ENCODE results near the gene ADORA1.

ADORA1 gene

DNA sequence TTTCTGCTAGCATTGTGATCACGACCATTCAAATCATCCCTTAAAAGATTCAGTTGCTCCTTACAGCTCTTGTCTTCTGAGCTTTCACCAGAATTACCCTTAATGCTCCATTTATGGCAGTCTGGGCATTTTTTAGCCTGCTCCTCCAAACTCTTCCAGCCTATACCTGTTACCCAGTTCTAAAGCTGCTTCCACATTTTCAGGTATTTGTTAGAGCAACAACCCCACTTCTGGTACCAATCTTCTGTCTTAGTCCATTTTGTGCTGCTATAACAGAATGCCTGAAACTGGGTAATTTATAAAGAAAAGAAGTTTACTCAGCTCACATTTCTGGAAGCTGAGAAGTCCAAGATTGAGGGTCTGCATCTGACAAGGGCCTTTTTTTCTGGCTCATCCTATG is 30.9 kb downstream of the ADORA1 start:
- DNase-seq (ENCODE audit: low spot score): no peak

DNA sequence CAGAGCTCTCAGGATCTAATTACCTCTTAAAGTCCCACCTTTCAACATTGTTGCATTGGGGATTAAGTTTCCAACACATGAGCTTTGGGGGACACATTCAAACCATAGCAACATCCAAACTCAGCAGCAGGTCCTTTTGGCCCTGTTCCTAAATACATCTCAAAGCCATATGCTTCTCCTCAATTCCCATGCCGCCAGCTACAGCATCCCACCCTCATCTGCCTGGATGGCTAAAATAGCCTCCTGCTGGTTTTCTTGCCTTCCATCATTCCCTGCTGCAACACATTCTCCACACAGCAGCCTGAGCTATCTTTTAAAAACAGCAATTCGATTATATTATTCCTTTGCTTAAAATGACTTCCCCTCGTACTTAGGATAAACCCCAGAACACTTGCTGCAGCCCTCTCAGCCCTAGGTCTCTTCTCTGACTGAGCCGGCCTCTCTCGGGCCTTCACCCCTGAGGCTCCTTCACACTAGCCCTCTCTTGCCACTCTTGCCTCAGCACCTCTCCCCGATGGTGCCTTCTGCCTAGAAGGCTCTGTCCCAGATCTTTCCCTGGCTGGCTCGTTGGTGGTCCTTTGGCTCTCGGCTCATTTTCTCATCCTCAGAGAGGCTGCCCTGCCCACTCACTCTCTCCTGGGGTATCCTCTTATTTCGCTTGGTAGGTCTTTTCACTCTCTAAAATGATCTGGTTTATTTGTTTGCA is 31.6 kb downstream of the ADORA1 start:
- DNase-seq (ENCODE audit: low spot score): no peak

DNA sequence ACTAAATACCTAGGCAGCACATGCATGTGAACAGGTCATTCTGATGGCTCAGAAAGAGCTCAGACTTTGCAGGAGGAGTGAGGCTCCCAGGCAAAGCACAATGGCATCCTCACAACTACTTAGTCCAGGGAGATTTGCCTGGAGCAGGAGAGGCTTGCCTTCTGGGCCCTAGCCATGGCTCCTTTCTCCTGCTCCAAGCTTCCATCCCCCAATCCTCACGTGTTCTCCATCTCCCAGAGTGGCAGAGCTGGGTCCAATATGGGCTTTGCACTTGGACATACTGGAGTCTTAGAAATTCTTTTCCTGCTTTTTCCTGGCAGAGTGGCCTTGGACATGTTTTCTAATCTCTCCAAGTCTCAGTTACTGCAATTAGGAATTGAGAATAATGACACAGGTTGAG is 32.3 kb downstream of the ADORA1 start:
- DNase-seq (ENCODE audit: low spot score): no peak

DNA sequence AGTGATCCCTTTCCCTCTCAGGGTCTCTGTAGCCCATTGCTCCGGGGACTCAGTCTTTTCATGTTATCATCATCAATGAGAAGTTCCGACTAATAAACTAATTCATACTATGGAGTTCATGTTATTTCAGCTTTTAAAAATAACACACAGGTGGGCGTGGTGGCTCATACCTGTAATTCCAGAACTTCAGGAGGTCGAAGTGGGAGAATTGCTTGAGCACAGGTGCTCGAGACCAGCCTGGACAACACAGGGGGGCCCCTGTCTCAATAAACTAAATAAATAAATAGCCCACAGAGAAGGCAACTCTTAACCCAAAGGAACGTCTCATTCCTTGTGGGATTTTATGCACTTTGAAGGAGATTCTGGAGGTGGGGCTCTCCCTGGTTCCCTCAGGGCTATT is 33.6 kb downstream of the ADORA1 start:
- no peak for DNase-seq (ENCODE audit: low spot score)

DNA sequence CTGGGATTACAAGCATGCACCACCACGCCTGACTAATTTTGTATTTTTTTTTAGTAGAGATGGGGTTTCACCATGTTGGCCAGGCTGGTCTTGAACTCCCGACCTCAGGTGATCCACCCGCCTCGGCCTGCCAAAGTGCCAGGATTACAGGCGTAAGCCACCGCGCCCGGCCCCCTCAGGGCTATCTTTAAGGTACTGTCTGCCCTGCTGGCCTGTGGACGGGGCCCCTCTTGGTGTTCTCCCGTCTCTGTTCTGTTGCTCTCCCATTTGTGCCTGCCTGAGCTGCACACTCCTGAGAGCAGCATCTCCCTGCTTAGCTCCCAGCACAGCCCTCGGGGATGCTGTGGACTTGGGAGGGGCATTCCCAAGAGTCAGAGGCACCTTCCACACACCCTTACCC is 34.2 kb downstream of the ADORA1 start:
- no peak for DNase-seq (ENCODE audit: low spot score)

DNA sequence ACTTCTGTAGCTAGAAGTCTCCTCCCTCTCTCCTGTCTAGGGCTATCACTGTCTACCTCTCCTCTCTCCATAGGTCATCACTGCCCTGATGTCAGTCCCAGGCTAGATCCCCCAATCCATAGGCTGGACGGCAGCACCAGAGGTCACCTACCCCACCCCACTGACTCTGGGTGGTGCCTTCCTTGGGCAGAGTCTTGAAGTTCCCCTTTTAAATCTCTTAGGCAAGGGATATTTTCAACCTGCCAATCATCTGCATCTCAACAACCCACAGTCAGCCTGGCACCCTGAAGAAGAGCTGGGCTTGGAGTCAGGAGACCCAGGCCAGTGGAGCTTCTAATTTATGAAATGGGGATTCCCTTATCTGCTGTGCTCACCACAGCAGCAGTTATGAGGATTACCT is 34.9 kb downstream of the ADORA1 start:
- DNase-seq (ENCODE audit: low spot score): no peak

DNA sequence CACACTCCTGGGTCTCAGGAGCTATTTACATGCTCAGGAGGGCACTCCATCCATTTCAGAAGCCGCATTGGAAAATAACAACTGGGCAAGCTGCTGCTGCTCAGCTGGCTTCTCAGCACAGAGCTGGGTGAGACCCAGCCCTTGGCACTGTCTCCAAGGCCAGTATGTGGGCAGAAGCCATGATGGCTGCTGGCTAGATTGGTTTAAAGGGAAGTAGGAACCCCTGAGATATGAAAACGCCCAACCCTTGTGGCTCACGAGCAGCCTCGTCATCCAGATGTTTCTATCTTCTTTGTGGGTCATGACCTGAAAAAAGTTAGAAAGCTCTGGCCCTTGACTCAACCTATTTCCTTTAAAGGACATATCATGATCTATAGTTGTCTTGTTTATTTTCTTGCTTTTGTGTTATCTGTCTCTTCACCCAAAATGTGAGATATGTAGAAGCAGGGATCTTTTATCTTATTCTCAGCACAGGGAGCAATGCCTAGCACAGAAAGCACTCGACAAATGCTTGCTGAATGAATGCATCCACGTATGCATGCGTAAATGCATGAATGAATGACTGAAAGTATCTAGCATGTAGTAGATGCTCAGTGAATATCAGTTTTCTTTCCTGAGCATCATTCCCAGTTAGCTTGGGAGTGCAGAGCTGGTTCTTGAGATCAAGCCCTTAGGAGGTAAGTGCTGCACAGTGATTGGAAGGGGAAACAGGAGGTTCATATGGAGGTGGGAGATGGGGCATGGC is 36.5 kb downstream of the ADORA1 start:
- no peak for DNase-seq (ENCODE audit: low spot score)

DNA sequence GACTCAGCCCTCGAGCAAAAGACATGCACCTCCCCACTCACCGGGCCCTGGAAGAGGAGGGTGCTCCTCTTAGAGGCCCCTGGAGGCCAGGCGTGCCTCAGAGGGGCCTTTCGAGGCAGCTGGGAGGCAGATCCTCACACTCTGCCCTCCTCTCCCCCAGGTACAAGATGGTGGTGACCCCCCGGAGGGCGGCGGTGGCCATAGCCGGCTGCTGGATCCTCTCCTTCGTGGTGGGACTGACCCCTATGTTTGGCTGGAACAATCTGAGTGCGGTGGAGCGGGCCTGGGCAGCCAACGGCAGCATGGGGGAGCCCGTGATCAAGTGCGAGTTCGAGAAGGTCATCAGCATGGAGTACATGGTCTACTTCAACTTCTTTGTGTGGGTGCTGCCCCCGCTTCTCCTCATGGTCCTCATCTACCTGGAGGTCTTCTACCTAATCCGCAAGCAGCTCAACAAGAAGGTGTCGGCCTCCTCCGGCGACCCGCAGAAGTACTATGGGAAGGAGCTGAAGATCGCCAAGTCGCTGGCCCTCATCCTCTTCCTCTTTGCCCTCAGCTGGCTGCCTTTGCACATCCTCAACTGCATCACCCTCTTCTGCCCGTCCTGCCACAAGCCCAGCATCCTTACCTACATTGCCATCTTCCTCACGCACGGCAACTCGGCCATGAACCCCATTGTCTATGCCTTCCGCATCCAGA is 37.7 kb downstream of the ADORA1 start:
- DNase-seq (ENCODE audit: low spot score): no peak

DNA sequence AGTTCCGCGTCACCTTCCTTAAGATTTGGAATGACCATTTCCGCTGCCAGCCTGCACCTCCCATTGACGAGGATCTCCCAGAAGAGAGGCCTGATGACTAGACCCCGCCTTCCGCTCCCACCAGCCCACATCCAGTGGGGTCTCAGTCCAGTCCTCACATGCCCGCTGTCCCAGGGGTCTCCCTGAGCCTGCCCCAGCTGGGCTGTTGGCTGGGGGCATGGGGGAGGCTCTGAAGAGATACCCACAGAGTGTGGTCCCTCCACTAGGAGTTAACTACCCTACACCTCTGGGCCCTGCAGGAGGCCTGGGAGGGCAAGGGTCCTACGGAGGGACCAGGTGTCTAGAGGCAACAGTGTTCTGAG is 38.3 kb downstream of the ADORA1 start:
- no peak for DNase-seq (ENCODE audit: low spot score)

DNA sequence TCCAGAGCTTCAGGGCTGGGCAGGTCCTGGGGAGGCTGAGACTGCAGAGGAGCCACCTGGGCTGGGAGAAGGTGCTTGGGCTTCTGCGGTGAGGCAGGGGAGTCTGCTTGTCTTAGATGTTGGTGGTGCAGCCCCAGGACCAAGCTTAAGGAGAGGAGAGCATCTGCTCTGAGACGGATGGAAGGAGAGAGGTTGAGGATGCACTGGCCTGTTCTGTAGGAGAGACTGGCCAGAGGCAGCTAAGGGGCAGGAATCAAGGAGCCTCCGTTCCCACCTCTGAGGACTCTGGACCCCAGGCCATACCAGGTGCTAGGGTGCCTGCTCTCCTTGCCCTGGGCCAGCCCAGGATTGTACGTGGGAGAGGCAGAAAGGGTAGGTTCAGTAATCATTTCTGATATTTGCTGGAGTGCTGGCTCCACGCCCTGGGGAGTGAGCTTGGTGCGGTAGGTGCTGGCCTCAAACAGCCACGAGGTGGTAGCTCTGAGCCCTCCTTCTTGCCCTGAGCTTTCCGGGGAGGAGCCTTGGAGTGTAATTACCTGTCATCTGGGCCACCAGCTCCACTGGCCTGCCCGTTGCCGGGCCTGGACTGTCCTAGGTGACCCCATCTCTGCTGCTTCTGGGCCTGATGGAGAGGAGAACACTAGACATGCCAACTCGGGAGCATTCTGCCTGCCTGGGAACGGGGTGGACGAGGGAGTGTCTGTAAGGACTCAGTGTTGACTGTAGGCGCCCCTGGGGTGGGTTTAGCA is 38.8 kb downstream of the ADORA1 start:
- peak; percentile 6 for DNase-seq (ENCODE audit: low spot score)

DNA sequence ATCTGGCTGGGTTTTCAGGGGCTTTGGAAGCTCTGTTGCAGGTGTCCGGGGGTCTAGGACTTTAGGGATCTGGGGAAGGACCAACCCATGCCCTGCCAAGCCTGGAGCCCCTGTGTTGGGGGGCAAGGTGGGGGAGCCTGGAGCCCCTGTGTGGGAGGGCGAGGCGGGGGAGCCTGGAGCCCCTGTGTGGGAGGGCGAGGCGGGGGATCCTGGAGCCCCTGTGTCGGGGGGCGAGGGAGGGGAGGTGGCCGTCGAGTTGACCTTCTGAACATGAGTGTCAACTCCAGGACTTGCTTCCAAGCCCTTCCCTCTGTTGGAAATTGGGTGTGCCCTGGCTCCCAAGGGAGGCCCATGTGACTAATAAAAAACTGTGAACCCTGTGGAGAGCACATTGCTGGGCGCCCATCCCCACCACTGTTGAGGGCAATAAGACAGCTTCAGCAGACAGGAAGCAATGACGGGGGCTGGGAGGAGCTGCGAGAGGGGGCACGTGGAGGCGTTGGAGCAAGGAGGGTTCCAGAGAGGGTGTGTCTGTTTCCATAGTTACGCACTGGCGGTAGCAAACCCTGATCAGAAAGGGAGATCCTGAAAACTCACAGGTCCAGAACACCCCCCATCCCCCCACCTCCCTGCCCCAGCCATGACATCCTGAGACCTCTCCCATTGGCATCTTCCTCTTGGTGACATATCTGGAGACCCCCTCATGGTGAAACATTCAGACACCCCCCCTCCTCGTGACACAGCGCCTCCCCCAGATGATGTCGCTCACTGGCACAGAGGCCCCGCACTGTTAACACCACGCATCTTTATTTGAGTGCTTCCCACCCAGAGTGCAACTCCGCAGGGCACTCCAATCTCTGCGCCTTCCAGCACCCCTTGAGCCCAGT is 39.7 kb downstream of the ADORA1 start:
- DNase-seq (ENCODE audit: low spot score): no peak

DNA sequence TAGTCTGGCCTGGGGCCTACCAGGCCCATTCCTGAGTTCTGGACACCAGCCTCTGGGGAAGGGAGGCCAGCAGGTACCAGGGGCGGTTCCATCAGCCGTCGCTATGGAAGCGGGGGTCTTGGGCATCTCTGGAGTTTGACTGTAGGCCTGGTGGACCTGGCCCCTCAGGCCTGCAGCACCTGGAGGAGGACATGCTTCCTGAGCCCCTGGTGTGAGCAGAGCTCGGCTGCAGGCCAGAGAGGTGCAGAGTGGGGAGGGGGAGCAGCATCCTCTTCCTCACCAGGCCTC is 40.3 kb downstream of the ADORA1 start:
- DNase-seq (ENCODE audit: low spot score): no peak

DNA sequence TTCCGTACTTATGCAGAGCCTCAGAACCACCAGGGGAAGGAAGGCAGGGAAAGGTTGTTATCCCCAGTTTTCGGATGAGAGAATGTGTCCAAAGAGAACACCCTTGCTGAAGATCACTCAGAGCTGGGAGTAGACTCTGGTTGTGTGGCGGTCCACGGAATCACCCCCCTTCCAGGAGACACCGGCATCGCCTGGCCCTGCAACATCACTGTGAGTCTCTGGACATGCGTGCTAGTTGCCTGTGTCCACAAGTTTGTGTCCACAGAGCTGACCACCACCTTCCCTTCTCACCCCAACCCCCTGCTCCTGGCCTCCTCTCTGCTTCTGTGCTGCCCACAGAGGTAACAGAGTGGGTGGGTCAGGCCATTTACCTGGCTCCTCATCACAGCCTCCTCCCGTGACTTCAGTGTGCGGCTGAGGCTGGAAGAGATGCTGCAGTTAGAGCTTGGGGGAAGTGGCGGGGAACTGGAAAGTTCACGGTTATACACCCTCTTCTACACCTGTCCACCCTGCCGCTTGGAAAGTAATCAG is 40.8 kb downstream of the ADORA1 start:
- no peak for DNase-seq (ENCODE audit: low spot score)

DNA sequence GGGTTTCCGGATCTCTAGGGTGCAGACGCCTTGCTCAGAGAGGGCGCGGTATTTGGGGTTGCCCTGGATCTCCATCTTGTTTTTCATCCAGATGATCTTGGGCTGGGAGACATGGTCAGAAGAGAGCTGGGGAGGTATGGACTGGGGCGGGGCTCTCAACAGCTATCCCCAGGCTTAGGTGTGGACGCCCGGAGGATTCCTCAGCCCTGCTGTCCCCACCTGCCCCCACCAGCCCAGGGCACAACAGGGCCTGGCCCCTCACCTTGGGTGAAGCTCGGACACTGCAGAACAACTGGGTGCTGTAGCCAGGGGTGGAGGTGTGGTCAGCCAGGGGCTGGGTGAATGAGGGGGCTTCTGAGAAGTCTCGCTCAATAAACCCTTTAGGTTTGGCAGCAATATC is 41.5 kb downstream of the ADORA1 start:
- DNase-seq (ENCODE audit: low spot score): no peak

DNA sequence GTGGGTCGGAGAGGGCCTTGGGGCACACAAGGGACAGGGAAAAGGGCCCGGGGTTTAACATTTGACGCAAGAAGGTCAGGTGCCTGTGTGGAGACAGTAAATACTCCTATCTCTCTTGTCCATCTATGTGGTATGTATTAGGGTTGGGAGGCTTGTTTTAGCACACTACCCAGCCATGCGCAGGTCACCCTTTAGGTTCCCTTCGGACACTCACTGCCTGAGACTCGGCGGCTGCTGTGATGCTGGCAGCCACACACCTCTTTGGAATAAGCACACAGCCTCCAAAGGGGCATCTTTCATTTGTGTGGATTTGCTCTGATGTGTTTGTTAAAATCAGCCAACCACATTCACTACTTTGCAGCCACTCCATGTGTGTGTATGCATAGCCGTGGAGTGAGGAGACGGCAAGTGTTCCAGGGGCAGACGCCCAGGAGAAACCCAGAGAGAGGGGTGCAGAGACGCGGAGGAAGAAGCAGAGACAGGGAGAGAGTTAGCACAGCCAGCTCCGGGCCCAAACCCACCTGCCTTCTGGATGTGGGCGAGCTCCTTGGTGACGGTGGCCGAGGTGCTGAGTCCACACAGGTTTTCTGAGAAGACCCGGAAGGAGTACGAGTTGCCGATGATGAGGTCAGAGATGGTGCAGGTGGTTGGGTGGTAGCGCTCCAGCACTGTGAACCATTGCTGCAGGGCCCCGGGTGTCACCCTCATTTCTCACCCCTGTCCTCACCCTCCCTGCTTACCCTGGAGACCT is 42.4 kb downstream of the ADORA1 start:
- no peak for DNase-seq (ENCODE audit: low spot score)

DNA sequence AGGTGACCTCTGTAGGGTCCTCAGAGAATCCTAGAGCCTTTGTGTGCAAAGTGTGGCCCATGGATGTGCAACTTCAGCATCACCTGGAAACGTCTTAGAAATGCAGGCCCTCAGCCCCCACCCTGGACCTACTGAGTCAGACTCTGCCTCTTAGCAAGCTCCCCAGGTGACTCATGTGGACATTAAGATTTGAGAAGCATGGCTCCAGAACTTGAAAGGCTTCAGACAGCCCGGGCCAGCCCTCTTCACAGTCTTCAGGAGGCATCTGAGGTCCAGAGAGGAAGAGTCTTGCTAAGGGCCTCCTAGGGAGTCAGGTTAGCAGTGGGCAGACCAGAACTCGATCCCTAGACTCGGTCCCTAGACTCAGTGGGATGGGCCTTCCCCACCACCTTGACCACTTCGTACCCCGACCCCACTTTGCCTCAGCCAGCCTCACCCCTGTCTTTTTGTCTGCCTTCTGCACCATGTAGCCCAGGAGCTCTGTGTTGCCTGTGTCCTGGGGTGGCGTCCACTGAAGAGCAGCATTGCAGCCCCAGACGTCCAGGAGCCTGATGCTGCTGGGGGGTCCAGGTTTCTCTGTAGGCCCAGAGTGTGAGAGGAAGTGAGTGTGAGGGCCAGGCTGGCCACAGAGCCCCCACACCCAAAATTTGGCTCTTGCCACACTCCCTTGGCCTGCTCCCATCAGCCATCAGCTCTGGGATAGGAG is 43.3 kb downstream of the ADORA1 start:
- no peak for DNase-seq (ENCODE audit: low spot score)

DNA sequence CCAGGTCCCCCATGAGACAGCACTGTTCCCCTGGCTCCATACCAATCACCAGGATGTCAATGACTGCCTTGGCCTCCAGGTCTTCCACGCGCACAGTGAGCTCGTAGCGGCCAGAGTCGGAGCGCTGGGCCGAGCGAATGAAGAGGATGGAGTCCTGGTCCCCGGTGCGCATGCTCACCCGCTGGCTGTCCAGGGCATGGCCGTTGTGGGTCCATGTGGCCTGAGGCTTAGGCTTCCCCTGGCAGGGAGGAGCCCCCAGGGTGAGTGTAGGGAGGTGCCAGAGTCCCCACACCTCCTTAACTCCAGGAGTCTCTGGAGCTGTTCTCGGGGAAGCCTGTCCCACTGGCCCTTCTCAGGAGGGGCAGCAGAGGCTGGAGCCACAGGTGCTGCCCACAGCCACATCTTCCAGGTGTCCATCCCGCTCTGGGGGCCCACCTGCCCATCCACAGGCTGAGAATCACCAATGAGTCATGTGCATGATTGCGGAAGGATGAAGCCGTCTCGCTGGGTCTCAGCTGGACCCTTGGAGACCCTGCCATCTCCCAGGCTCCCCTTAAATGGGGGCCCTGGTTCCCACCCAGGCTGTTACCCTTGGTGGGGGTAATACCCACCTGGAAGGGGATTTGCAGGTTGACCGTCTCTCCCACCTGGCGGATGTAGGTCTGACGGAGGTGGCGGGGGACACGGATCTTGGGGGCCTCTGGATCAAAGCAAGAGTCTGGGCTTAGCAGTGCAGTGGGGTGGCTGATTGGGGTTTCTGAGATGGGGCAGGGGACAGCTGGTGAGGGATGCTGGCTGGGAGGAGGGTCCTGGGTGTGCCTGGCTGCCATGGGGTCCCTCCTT is 44.0 kb downstream of the ADORA1 start:
- no peak for DNase-seq (ENCODE audit: low spot score)

DNA sequence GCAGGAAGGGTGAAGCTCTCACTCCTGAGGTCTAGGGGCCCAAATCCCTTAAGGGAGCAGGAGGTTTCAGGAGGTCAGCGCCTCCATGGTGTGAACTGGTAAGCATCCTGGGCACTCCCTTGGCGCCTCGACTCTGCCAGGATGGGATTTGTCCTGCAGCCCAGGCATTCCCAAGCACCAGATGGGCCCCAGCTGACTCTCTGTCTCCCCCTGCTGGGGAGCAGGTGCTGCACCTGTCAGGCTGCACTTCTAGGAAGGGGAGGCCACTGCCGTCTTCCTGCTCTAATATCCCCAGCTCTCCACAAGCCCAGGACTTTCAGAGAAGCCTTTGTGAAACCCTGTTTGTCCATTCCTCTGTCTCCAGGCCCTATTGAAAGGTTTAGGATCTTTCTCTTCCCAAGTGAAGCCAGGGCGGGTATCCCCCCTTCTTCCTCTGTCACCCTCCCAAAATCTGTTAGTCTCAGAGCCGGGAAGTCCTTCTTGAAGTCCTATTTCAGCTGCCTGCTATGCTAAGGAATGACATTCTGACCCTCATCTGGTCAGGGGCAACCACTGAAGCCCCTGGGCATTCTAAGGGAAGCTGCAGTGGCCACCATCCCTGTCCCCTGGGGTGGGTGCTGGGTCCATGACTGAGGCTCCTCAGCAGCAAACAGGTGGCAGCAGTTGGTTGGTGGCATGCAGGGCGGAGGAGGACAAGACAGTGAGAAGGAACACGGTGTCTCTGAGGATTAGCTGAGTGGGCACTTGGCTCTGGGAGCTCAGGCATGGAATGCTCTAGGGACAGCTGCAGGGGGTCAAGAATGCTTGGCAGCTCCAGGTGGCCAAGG is 44.9 kb downstream of the ADORA1 start:
- peak; percentile 55 for DNase-seq (ENCODE audit: low spot score)
